Measurements from ENCODE around the gene TSSK3. TPM values are rescaled to one million over a fixed set of nuclear protein-coding genes. Genes with fewer than 3 reads are reported as not detected.
A peak's percentile ranks its signal among the peaks of the same experiment; 100 is the strongest.

Gene TSSK3
- total RNA-seq, 1 experiment from 2014 or later: 2.9 TPM

DNA sequence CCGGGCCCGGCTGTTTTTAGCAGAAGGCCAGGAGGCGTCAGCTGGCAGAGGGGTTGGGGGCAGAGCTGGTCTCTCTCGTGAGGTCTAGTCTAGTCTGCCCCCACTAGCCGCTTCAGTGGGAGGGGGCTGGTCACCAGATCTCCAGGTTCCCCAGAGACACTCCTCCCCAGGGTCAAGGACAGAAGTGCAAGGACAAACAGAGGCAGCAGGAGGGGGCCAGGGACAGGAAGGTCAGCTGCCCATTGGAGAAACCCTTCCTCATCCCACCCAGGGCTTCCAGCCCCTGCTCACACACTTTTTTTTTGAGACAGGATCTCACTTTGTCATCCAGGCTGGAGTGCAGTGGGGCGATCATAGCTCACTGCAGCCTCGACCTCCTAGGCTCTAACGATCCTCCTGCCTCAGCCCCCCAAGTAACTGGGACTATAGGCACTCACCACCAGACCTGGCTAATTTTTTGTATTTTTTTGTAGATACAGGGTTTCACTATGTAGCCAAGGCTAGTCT is 10.0 kb upstream of the TSSK3 start:
- ChIA-PET CTCF (interaction anchor here (1.8 to 2.1 kb wide), 2 partner anchors 11 to 112 kb away, joined by 11 to 21 read pairs; no protein-coding TSS in a partner anchor), POLR2A (interaction anchor here (0.6 to 2.6 kb wide), 4 partner anchors 9 to 42 kb away, joined by 4 to 18 read pairs (median 6); partner anchors contain the start of genes BSDC1 and MARCKSL1)
- DNase-seq (ENCODE audit: low spot score) (no peak), ATAC-seq (no peak)
- Mint-ChIP-seq H3K36me3 (peaks cover 11% of the 10 kb centered on the region), H3K4me1 (peaks cover 18% of the 10 kb centered on the region), H3K9me3 (peaks cover 11% of the 10 kb centered on the region), H3K27ac (no peak overlapping the region), H3K4me3 (peak overlapping the region; percentile 60), H3K27me3 (ENCODE audit: low read depth) (peaks cover 50% of the 10 kb centered on the region)
- no peak for TF ChIP-seq GABPB1 (CRISPR knock-in tag; IDR thresholded peaks at IDR 0.05)
- TF ChIP-seq, protein P1, sequence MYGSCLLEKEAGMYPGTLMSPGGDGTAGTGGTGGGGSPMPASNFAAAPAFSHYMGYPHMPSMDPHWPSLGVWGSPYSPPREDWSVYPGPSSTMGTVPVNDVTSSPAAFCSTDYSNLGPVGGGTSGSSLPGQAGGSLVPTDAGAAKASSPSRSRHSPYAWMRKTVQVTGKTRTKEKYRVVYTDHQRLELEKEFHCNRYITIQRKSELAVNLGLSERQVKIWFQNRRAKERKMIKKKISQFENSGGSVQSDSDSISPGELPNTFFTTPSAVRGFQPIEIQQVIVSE (CRISPR knock-in tag; IDR thresholded peaks at IDR 0.05; ENCODE audit: borderline replicate concordance): no peak
- TF ChIP-seq OVOL2 (CRISPR knock-in tag; IDR thresholded peaks at IDR 0.05; ENCODE audit: borderline replicate concordance): no peak
- no peak for TF ChIP-seq JUN (CRISPR knock-in tag; IDR thresholded peaks at IDR 0.05)
- no peak for TF ChIP-seq CREM (CRISPR knock-in tag; IDR thresholded peaks at IDR 0.05)
- TF ChIP-seq MYBL2 (CRISPR knock-in tag; IDR thresholded peaks at IDR 0.05): no peak
- TF ChIP-seq ZNF138 (CRISPR knock-in tag; conservative IDR thresholded peaks at IDR 0.05): no peak
- no peak for TF ChIP-seq SMAD4 (CRISPR knock-in tag; IDR thresholded peaks at IDR 0.05)
- TF ChIP-seq MXD4 (CRISPR knock-in tag; IDR thresholded peaks at IDR 0.05; ENCODE audit: borderline replicate concordance): no peak
- no peak for TF ChIP-seq TEAD4 (CRISPR knock-in tag; IDR thresholded peaks at IDR 0.05)
- no peak for TF ChIP-seq ZSCAN18 (CRISPR knock-in tag; IDR thresholded peaks at IDR 0.05)
- no peak for TF ChIP-seq SP1 (CRISPR knock-in tag; conservative IDR thresholded peaks at IDR 0.05)

- CTCF ChIA-PET: no interaction called here
- H3K9me3 Mint-ChIP-seq: peaks cover 11% of the 10 kb centered on the region
- no peak overlapping the region for H3K27ac Mint-ChIP-seq
- DNase-seq (ENCODE audit: low spot score): no peak
- peaks cover 11% of the 10 kb centered on the region for H3K36me3 Mint-ChIP-seq
- H3K27me3 Mint-ChIP-seq (ENCODE audit: low read depth): peaks cover 52% of the 10 kb centered on the region
- peak overlapping the region; percentile 60; the same call in 1 of the 2 replicates for H3K4me3 Mint-ChIP-seq
- H3K4me1 Mint-ChIP-seq: peaks cover 18% of the 10 kb centered on the region
- TF ChIP-seq ZNF263 (CRISPR knock-in tag; IDR thresholded peaks at IDR 0.05; ENCODE audit: low read depth): no peak
- TF ChIP-seq ETV6 (CRISPR knock-in tag; IDR thresholded peaks at IDR 0.05): no peak
- ATAC-seq: no peak
- POLR2A ChIA-PET: interaction anchor here (1.0 to 2.6 kb wide), 3 partner anchors 13 to 41 kb away, joined by 3 to 18 read pairs (median 8); partner anchors contain the start of genes BSDC1 and MARCKSL1
Observed at GRCh38 chr1:32352831-32353383, 9.4 kb upstream of the TSSK3 start.

DNA sequence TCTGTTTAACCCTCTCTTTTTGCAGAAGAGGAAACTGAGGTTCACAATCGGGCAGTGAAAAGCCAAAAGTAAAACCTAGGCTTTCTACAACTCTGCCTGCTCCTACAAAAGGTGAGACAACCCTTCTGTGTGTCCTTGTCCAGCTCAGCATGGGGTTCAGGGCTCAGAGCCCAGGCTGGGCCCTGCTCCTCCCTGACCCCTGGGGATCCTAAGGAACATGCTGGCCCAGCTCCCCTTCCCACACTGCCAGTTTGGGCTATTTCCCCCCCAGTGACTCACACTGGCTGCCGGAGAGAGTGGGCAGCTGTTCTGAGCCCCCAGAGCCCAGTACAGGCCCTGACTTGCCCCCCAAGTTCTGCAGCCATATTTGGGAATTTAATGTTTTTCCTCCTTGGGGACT is 8.9 kb upstream of the TSSK3 start:
- Mint-ChIP-seq H3K4me3 (peak overlapping the region; percentile 60; the same call in 1 of the 2 replicates), H3K36me3 (peaks cover 11% of the 10 kb centered on the region), H3K4me1 (peaks cover 18% of the 10 kb centered on the region), H3K27me3 (ENCODE audit: low read depth) (peaks cover 52% of the 10 kb centered on the region), H3K9me3 (peaks cover 11% of the 10 kb centered on the region), H3K27ac (peak overlapping the region; percentile 31; the same call in 1 of the 2 replicates)
- ChIA-PET CTCF (interaction anchor here (0.9 kb wide), 1 partner anchor 105 kb away, joined by 3 read pairs; no protein-coding TSS in a partner anchor), POLR2A (interaction anchor here (1.0 to 2.6 kb wide), 3 partner anchors 12 to 41 kb away, joined by 3 to 18 read pairs (median 8); partner anchors contain the start of genes BSDC1 and MARCKSL1)
- DNase-seq (ENCODE audit: low spot score) (no peak), ATAC-seq (no peak)
- no peak for TF ChIP-seq TCF7 (CRISPR knock-in tag; IDR thresholded peaks at IDR 0.05; ENCODE audit: low read depth)
- no peak for TF ChIP-seq FOXP1 (CRISPR knock-in tag; IDR thresholded peaks at IDR 0.05; ENCODE audit: borderline replicate concordance)
- no peak for TF ChIP-seq ZBTB21 (CRISPR knock-in tag; IDR thresholded peaks at IDR 0.05; ENCODE audit: borderline replicate concordance)
- no peak for TF ChIP-seq ZNF416 (CRISPR knock-in tag; IDR thresholded peaks at IDR 0.05)
- no peak for TF ChIP-seq E2F4 (CRISPR knock-in tag; IDR thresholded peaks at IDR 0.05; ENCODE audit: borderline replicate concordance, low read depth)
- TF ChIP-seq, protein P2, sequence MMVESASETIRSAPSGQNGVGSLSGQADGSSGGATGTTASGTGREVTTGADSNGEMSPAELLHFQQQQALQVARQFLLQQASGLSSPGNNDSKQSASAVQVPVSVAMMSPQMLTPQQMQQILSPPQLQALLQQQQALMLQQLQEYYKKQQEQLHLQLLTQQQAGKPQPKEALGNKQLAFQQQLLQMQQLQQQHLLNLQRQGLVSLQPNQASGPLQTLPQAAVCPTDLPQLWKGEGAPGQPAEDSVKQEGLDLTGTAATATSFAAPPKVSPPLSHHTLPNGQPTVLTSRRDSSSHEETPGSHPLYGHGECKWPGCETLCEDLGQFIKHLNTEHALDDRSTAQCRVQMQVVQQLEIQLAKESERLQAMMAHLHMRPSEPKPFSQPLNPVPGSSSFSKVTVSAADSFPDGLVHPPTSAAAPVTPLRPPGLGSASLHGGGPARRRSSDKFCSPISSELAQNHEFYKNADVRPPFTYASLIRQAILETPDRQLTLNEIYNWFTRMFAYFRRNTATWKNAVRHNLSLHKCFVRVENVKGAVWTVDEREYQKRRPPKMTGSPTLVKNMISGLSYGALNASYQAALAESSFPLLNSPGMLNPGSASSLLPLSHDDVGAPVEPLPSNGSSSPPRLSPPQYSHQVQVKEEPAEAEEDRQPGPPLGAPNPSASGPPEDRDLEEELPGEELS (CRISPR knock-in tag; IDR thresholded peaks at IDR 0.05): no peak
- TF ChIP-seq ZNF138 (CRISPR knock-in tag; conservative IDR thresholded peaks at IDR 0.05): no peak
- TF ChIP-seq ZNF671 (CRISPR knock-in tag; IDR thresholded peaks at IDR 0.05): no peak
- no peak for TF ChIP-seq ATF1 (CRISPR knock-in tag; IDR thresholded peaks at IDR 0.05)
- no peak for TF ChIP-seq CTCF (IDR thresholded peaks at IDR 0.05)
- TF ChIP-seq, protein P3, sequence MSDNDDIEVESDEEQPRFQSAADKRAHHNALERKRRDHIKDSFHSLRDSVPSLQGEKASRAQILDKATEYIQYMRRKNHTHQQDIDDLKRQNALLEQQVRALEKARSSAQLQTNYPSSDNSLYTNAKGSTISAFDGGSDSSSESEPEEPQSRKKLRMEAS (CRISPR knock-in tag; IDR thresholded peaks at IDR 0.05): no peak
- TF ChIP-seq NR2C2 (CRISPR knock-in tag; IDR thresholded peaks at IDR 0.05): no peak
- TF ChIP-seq JAZF1 (CRISPR knock-in tag; IDR thresholded peaks at IDR 0.05): no peak
